Duodenal mucosa (tissue), 2 donors: Measurements from ENCODE around the gene DHDH.

ENCODE experiments used
- H3K27ac ChIP-seq: one replicate; pipeline ENCODE4 v1.7.0; 2013; ENCODE audit warnings: low read depth, low read length
- H3K27me3 ChIP-seq, 2 donors: one replicate each; pipeline ENCODE4 v1.7.0; 2013; ENCODE audit warnings: low read length in 2 of 2, control low read depth in 1 of 2; ENCODE audit not compliant: insufficient read depth in 2 of 2, control insufficient read depth in 1 of 2
- H3K36me3 ChIP-seq, 2 donors: one replicate each; pipeline ENCODE4 v1.7.0; 2013; ENCODE audit warnings: low read length in 2 of 2, control low read depth in 1 of 2; ENCODE audit not compliant: insufficient read depth in 2 of 2, control insufficient read depth in 1 of 2
- H3K4me1 ChIP-seq, 2 donors: one replicate each; pipeline ENCODE4 v1.7.0; 2013; ENCODE audit warnings: low read length in 2 of 2, control low read depth in 1 of 2; ENCODE audit not compliant: insufficient read depth in 2 of 2, control insufficient read depth in 1 of 2
- H3K4me3 ChIP-seq, 2 donors: one replicate each; pipeline ENCODE4 v1.7.0; 2013; ENCODE audit warnings: low read length in 2 of 2, low read depth in 1 of 2
- H3K9ac ChIP-seq, 2 donors: one replicate each; pipeline ENCODE4 v1.7.0; 2013; ENCODE audit warnings: low read length in 2 of 2, low read depth in 1 of 2
- H3K9me3 ChIP-seq, 2 donors: one replicate each; pipeline ENCODE4 v1.7.0; 2013; ENCODE audit warnings: low read length in 2 of 2, control low read depth in 1 of 2; ENCODE audit not compliant: control insufficient read depth in 1 of 2

DHDH gene

DNA sequence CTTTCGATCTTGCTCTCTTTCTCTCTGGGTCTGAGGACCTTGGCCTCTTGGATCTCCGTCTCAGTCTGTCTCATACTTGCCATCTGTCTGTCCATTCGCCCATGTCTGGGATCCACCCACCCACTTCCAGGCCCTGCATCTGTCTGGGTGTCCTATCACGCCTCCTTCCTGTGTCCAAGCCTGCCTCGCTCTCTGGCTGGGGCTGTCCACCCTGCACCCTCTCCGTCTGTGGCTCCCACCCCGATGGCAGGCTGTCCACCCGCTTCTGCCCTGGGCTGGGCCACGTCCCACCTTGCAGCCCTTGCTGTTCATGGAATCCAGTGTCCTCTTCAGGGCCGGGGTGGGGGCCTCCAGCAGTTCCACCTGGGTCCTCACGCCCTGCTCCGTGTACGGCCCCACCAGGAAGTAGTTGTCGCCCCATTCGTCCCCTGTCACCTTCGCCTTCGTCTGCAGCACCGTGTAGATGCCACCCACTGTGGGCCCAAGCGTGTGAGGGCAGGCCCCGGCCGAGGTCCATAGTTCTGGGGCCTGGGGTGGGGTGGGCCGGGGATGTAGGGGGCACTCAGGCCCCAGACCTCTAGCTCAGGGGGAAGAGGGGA lies 57.6 kb downstream of the DHDH start:
- peaks cover 21 to 31% of the 10 kb centered on the region in 2 donors for H3K4me1 ChIP-seq
- H3K9me3 ChIP-seq: no peaks in the 10 kb centered on the region
- no peak overlapping the region for H3K27ac ChIP-seq
- H3K4me3 ChIP-seq: no peak overlapping the region
- peak overlapping the region in 1 of 2 donors; percentile 98 for H3K9ac ChIP-seq
- no peaks in the 10 kb centered on the region for H3K27me3 ChIP-seq
- H3K36me3 ChIP-seq: peaks cover 7 to 29% of the 10 kb centered on the region in 2 donors

DNA sequence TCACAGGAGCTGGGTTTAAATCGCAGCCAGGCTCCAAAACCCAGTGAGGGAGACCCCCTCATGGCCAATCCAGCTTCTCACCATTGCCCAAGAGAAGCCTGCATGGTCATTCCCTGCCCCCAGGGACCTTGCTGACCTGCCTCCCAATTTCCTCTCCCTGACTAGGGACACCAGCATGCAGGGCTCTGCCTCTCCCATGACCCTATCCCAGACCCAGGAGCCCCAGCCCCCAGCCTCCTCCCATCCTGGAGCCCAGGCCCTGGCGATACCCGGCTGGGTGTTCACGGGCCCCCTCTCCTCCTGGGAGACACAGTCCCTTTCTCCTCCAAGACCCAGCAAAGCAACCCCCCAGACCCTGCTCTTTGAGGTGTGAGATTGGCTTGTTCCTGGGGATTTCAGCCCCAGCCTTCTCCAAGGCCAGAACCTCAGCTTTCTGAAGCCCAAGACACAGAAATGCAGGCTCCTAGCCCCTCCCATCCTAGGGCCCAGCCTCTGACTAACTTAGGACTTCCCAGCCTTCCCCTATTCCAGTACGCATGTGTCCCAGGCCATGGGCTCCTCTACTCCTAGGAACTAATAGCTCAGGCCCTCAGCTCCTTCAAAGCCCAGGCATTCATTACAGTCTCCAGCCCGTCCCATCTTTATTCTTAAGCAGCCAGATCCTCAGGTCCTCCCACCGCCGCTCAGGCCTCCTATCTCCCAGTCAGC lies 58.5 kb downstream of the DHDH start:
- Histone ChIP-seq H3K4me1 (peaks cover 21 to 31% of the 10 kb centered on the region in 2 donors), H3K9me3 (no peaks in the 10 kb centered on the region), H3K4me3 (peak overlapping the region; percentile 96 to 99), H3K27me3 (no peaks in the 10 kb centered on the region), H3K36me3 (peaks cover 7 to 23% of the 10 kb centered on the region in 2 donors), H3K27ac (peak overlapping the region; percentile 85), H3K9ac (peak overlapping the region; percentile 98 to 100)

DNA sequence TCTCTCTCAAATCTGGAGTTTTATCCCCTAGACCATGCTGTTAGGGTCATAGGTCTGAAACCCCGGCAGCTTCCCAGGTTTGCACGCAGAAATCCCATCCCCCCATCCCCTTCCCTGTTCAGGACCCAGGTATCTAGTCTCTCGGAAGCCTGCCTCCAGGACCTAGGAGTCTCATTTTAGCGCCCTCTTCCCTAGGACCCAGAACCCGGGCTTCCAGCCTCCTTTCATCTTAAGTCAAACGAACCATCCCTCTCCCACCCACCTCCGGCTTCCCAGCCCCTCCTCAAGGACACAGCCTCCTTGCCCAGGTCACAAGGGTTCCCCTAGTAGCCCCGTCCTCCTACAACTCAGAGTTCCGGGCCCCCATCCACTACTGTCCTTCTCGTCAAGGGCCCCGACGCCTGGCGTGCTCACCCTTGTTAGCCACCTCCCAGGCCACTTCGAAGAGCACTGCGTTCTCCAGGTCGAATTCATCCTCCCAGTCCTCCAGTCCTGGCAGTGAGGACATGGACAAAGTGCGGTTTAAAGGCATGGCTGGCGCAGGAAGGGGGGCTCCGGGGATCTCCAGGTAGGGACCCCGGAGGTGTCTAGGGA lies 59.2 kb downstream of the DHDH start:
- no peaks in the 10 kb centered on the region for H3K27me3 ChIP-seq
- H3K9ac ChIP-seq: peak overlapping the region; percentile 98 to 100
- H3K27ac ChIP-seq: peak overlapping the region; percentile 85
- H3K4me1 ChIP-seq: peaks cover 21 to 31% of the 10 kb centered on the region in 2 donors
- H3K9me3 ChIP-seq: no peaks in the 10 kb centered on the region
- peak overlapping the region; percentile 96 to 99 for H3K4me3 ChIP-seq
- peaks cover 7 to 19% of the 10 kb centered on the region in 2 donors for H3K36me3 ChIP-seq

DNA sequence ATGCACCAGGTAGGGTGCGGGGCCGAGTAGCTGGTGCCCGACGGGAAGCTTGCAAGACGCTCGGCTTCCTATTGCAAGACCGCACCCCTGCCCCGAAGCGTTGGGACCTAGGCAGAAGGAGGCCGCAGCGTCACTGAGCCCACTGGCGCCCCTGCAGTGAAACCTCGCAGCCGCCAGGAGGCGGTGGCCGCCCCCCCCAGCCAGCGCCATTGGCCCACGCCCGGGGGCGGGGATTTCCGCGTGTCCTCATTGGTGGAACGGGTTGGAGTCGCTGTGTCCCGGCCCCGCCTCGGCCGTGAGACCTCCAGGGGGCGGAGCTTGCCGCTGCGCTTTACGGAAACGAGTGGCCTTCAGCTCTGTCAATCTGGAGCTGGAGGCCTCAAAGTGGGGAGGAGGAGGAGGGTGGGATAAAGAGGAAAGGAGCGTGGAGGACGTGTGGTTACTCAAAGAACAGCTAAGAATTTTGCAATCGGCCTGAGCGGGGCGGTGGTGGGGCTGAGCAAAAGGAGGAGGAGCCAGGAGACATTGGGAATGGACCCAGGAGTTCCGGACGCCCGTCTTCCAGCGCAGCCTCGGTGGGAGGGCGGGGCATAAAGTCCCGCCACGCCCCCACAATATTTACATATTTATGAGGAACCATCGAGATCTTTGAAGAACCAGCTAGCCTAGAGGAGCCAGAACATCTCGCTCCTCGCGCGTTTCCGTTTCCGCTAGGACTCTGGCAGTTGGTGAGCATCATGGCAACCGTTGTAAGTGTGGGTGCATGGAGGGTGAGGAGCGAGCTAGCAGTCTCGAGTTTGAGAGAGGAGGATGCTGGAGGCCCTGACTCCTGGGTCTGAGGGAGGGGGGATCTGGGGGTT lies 59.9 kb downstream of the DHDH start, which contains the start of the genes GYS1 and RUVBL2:
TSS of gene GYS1 (minus strand) at position 135 of the 860 bp plus-strand sequence. CDS start 197 bp downstream, outside the sequence.
TSS of gene RUVBL2 (plus strand) at position 713 of the 860 bp plus-strand sequence. CDS start at position 738, 25 bp downstream.
- peak within 1 kb of the TSS; percentile 98 to 100 for H3K9ac ChIP-seq
- H3K4me3 ChIP-seq: peak within 1 kb of the TSS; percentile 96 to 99
- H3K27me3 ChIP-seq: no peaks in the 10 kb centered on the region
- H3K9me3 ChIP-seq: no peaks in the 10 kb centered on the region
- H3K4me1 ChIP-seq: peaks cover 21 to 31% of the 10 kb centered on the region in 2 donors
- H3K36me3 ChIP-seq: peaks cover 7 to 13% of the 10 kb centered on the region in 2 donors
- H3K27ac ChIP-seq: peak within 1 kb of the TSS; percentile 90

DNA sequence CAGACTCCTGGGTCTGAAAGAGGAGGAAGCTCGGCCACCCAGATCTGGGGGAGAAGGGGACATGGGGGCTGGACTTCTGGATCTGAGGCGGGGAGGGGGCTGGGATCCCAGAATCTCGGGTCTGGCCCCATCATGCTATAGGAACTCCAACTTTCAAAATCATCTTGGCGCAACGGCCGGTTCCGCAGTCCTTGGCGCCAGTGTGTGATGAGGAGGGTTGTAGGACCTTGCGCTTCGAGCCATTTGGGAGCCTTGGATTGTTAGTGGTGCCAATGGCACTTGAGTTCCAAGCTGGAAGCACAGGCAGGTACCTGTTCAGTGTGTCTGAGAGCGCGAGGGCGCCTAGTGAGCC lies 60.5 kb downstream of the DHDH start:
- Histone ChIP-seq H3K9me3 (no peaks in the 10 kb centered on the region), H3K4me3 (peak overlapping the region; percentile 91 to 99), H3K27ac (peak overlapping the region; percentile 30), H3K36me3 (peaks cover 7 to 8% of the 10 kb centered on the region in 2 donors), H3K9ac (peak overlapping the region; percentile 79 to 87), H3K4me1 (peaks cover 21 to 31% of the 10 kb centered on the region in 2 donors), H3K27me3 (no peaks in the 10 kb centered on the region)
